ENCODE results near the gene ALDH4A1.

GRCh38 chr1:18883636-18884418 lies 18.5 kb downstream of the ALDH4A1 start:
- TF ChIP-seq CTCF (conservative IDR thresholded peaks at IDR 0.05; ENCODE audit: low read length) (peak; percentile 85), EZH2phosphoT487 (IDR thresholded peaks at IDR 0.05; ENCODE audit: borderline replicate concordance, low read depth, low read length) (no peak)
